ENCODE data around the gene AKAP7.
"Not testable (repeated sequence)": the region's sequence is repeated elsewhere in the genome, so short reads cannot be mapped to it uniquely, and the experiment has no call there.

AKAP7 gene

GRCh38 chr6:131292145-131292938 lies 157.1 kb downstream of the AKAP7 start:
- no peak for DNase-seq (ENCODE audit: low read depth in 2 of 2)

- no peak for DNase-seq (ENCODE audit: low read depth in 2 of 2)
Observed at GRCh38 chr6:131293472-131293911, 158.2 kb downstream of the AKAP7 start.

GRCh38 chr6:131295081-131295480 lies 159.8 kb downstream of the AKAP7 start:
- no peak for DNase-seq (ENCODE audit: low read depth in 2 of 2)

- DNase-seq (ENCODE audit: low read depth in 2 of 2) = not testable (repeated sequence)
Observed at GRCh38 chr6:131300826-131301225, 165.6 kb downstream of the AKAP7 start.

- no peak for DNase-seq (ENCODE audit: low read depth in 2 of 2)
Observed at GRCh38 chr6:131303338-131303930, 168.2 kb downstream of the AKAP7 start.

GRCh38 chr6:131305037-131305850 lies 170.0 kb downstream of the AKAP7 start:
- no peak for DNase-seq (ENCODE audit: low read depth in 2 of 2)

GRCh38 chr6:131309437-131309836 lies 174.2 kb downstream of the AKAP7 start:
- no peak for DNase-seq (ENCODE audit: low read depth in 2 of 2)

GRCh38 chr6:131314838-131315237 lies 179.6 kb downstream of the AKAP7 start:
- no peak for DNase-seq (ENCODE audit: low read depth in 2 of 2)

GRCh38 chr6:131316654-131317053 lies 181.4 kb downstream of the AKAP7 start:
- no peak for DNase-seq (ENCODE audit: low read depth in 2 of 2)

GRCh38 chr6:131317516-131317915 lies 182.2 kb downstream of the AKAP7 start:
- no peak for DNase-seq (ENCODE audit: low read depth in 2 of 2)

GRCh38 chr6:131321589-131321988 lies 186.3 kb downstream of the AKAP7 start:
- DNase-seq (ENCODE audit: low read depth in 2 of 2) = no peak

- DNase-seq (ENCODE audit: low read depth in 2 of 2) = no peak
Observed at GRCh38 chr6:131322125-131322524, 186.9 kb downstream of the AKAP7 start.

- not testable (repeated sequence) for DNase-seq (ENCODE audit: low read depth in 2 of 2)
Observed at GRCh38 chr6:131325669-131326068, 190.4 kb downstream of the AKAP7 start.

- DNase-seq (ENCODE audit: low read depth in 2 of 2) = not testable (repeated sequence)
Observed at GRCh38 chr6:131328727-131329126, 193.5 kb downstream of the AKAP7 start.

GRCh38 chr6:131331151-131331550 lies 195.9 kb downstream of the AKAP7 start:
- no peak for DNase-seq (ENCODE audit: low read depth in 2 of 2)

GRCh38 chr6:131331873-131332781 lies 196.9 kb downstream of the AKAP7 start:
- DNase-seq (ENCODE audit: low read depth in 2 of 2) = no peak
